A549 (cell line): ENCODE results near the gene TMEM151A. TPM values are rescaled to one million over a fixed set of nuclear protein-coding genes. Genes with fewer than 3 reads are reported as not detected.

ENCODE experiments used
- ATAC-seq, 2 experiments: fragments of 200-7000 bp in 1 of 2; fragments of >200 bp in 1 of 2; cut with Nextera tagmentation in 1 of 2; cut with Tn5 transposase in 1 of 2; 3 replicates each; pipeline versions ENCODE4 v1.8.0 to v1.9.1; 2018 to 2020; ENCODE audit warnings: mild to moderate bottlenecking in 1 of 2, moderate library complexity in 1 of 2
- CTCF ChIA-PET: fragments of 300-600 bp; sonication (Branson Sonifier 250); formaldehyde crosslinking; extraction: SDS; loops from one replicate; lab custom pipeline; 2021; ENCODE audit warnings: antibody characterized with exemption, inconsistent platforms; lab: Yijun Ruan, JAX
- POLR2A ChIA-PET: fragments of 350-600 bp; formaldehyde crosslinking; extraction: SDS; loops from one replicate; lab custom pipeline; 2021; ENCODE audit warnings: antibody characterized with exemption, inconsistent platforms; lab: Yijun Ruan, JAX
- DNase-seq, 2 experiments: peaks; one replicate each; pipeline versions ENCODE4 v3.0.0 to v3.0.0-alpha.2; 2011 to 2016; ENCODE audit warnings: low read depth in 1 of 2, low spot score in 1 of 2
- FAIRE-seq: peaks from 2 replicates; lab custom pipeline; 2011; peaks lifted over from hg19 to GRCh38; lab: Jason Lieb, UNC
- H3K27ac ChIP-seq, 2 experiments: fragments of >200 bp; sonication (Bioruptor Twin); formaldehyde crosslinking; 3 replicates each; pipeline ENCODE4 v1.5.1; 2016 to 2017
- H3K4me1 ChIP-seq: fragments of >200 bp; sonication (Bioruptor Twin); formaldehyde crosslinking; 3 replicates; pipeline ENCODE4 v1.6.1; 2016
- H3K4me2 ChIP-seq: fragments of >200 bp; sonication (Bioruptor Twin); formaldehyde crosslinking; 3 replicates; pipeline ENCODE4 v1.6.1; 2016
- H3K4me3 ChIP-seq: fragments of >200 bp; sonication (Bioruptor Twin); formaldehyde crosslinking; 3 replicates; pipeline ENCODE4 v1.5.1; 2016
- H3K9me3 ChIP-seq: fragments of >200 bp; sonication (Bioruptor Twin); formaldehyde crosslinking; 3 replicates; pipeline ENCODE4 v1.6.1; 2016
- BCL3 ChIP-seq: fragments of >200 bp; sonication (Bioruptor Twin); formaldehyde crosslinking; IDR thresholded peaks from 3 replicates; pipeline ENCODE4 v1.6.1; 2016
- BHLHE40 ChIP-seq: IDR thresholded peaks from 2 replicates; pipeline ENCODE4 v1.6.1; 2012; ENCODE audit warnings: low read depth, low read length, inconsistent platforms
- CBX2 ChIP-seq: fragments of 200-600 bp; sonication (generic); IDR thresholded peaks from 2 replicates; pipeline ENCODE4 v1.6.1; 2016; ENCODE audit warnings: low read depth, mild to moderate bottlenecking, borderline replicate concordance
- CHD2 ChIP-seq: fragments of 150-350 bp; IDR thresholded peaks from 2 replicates; pipeline ENCODE4 v1.6.1; 2014; ENCODE audit warnings: low read length; ENCODE audit not compliant: partially characterized antibody
- EHMT2 ChIP-seq: fragments of 200-600 bp; sonication (generic); IDR thresholded peaks from 2 replicates; pipeline ENCODE4 v1.6.1; 2016; ENCODE audit warnings: antibody characterized with exemption, low read depth, mild to moderate bottlenecking, moderate library complexity
- ELK1 ChIP-seq: fragments of 150-350 bp; IDR thresholded peaks from 2 replicates; pipeline ENCODE4 v1.6.1; 2014; ENCODE audit warnings: low read depth, mild to moderate bottlenecking, low read length
- ESRRA ChIP-seq: fragments of 150-350 bp; IDR thresholded peaks from 2 replicates; pipeline ENCODE4 v1.6.1; 2014; ENCODE audit warnings: mild to moderate bottlenecking, low read length, borderline replicate concordance
- FOXS1 ChIP-seq: fragments of 250-450 bp; sonication (Bioruptor Pico); IDR thresholded peaks from 2 replicates; pipeline ENCODE4 v1.5.0; 2020; ENCODE audit warnings: mild to moderate bottlenecking, moderate library complexity
- HDAC2 ChIP-seq: fragments of 200-600 bp; sonication (generic); IDR thresholded peaks from 2 replicates; pipeline ENCODE4 v1.6.1; 2016
- HMGXB4 ChIP-seq: fragments of 250-450 bp; sonication (Bioruptor Pico); IDR thresholded peaks from 2 replicates; pipeline ENCODE4 v1.5.0; 2021; ENCODE audit warnings: mild to moderate bottlenecking, moderate library complexity, borderline replicate concordance
- HOXA7 ChIP-seq: fragments of 250-450 bp; sonication (Bioruptor Pico); IDR thresholded peaks from 2 replicates; pipeline ENCODE4 v1.5.0; 2020; ENCODE audit warnings: mild to moderate bottlenecking, moderate library complexity
- JUNB ChIP-seq: fragments of >200 bp; sonication (Bioruptor Twin); formaldehyde crosslinking; IDR thresholded peaks from 2 replicates; pipeline ENCODE4 v1.6.1; 2016
- KDM1A ChIP-seq: fragments of 200-600 bp; sonication (generic); IDR thresholded peaks from 2 replicates; pipeline ENCODE4 v1.6.1; 2016; ENCODE audit warnings: low read depth, mild to moderate bottlenecking
- MAFK ChIP-seq: fragments of 450-650 bp; IDR thresholded peaks from 2 replicates; pipeline ENCODE4 v1.6.1; 2014; ENCODE audit not compliant: partially characterized antibody
- MAX ChIP-seq: IDR thresholded peaks from 2 replicates; pipeline ENCODE4 v1.6.1; 2012
- MAZ ChIP-seq: fragments of 150-350 bp; IDR thresholded peaks from 2 replicates; pipeline ENCODE4 v1.6.1; 2014; ENCODE audit warnings: antibody characterized with exemption, low read depth, low read length, borderline replicate concordance
- POLR2A ChIP-seq: IDR thresholded peaks from 2 replicates; pipeline ENCODE4 v1.6.1; 2012; ENCODE audit warnings: mild to moderate bottlenecking, low read length
- POLR2AphosphoS2 ChIP-seq: conservative IDR thresholded peaks from 2 replicates; pipeline ENCODE4 v1.6.1; 2012; ENCODE audit warnings: low read length, improper control_type of control experiment, inconsistent platforms
- RFX5 ChIP-seq: fragments of 450-650 bp; IDR thresholded peaks from 2 replicates; pipeline ENCODE4 v1.7.1; 2014; ENCODE audit warnings: antibody characterized with exemption, mild to moderate bottlenecking, moderate library complexity
- SREBF2 ChIP-seq: fragments of 450-650 bp; IDR thresholded peaks from 2 replicates; pipeline ENCODE4 v1.6.1; 2014; ENCODE audit warnings: mild to moderate bottlenecking, moderate library complexity
- TFCP2L1 ChIP-seq: fragments of 250-450 bp; sonication (Bioruptor Pico); IDR thresholded peaks from 2 replicates; pipeline ENCODE4 v1.5.0; 2021; ENCODE audit warnings: mild to moderate bottlenecking
- TP53 ChIP-seq: fragments of 250-450 bp; sonication (Bioruptor Pico); IDR thresholded peaks from 2 replicates; pipeline ENCODE4 v1.5.0; 2021; ENCODE audit warnings: mild to moderate bottlenecking, moderate library complexity
- WGBS: methylation state at CpG from one replicate; pipeline ENCODE4 v1.1.6; 2017; ENCODE audit errors: missing lambda C conversion rate; 5-methylcytosine and 5-hydroxymethylcytosine counted together
- polyA plus RNA-seq, 4 experiments: library from polyadenylated mRNA; depleted of rRNA in 3 of 4; stranded (reverse); fragments of >200 nt; fragmentation: RNase III in 1 of 4; extraction: RNeasy Plus Mini Kit Qiagen cat#74134 plus additional on column Dnase treatment in 1 of 4; gene quantifications; 2 replicates in 3 of 4; 3 replicates in 1 of 4; pipeline ENCODE4 v1.2.3, GENCODE V29; 2011 to 2017

TMEM151A gene
- polyA plus RNA-seq, 2 of the 4 experiments (the other 2 are of a cell fraction), result 0.44 to 1.8 TPM

- Histone ChIP-seq H3K4me1 (peaks cover 31% of the 10 kb centered on the region), H3K9me3 (no peaks in the 10 kb centered on the region), H3K4me2 (no peak overlapping the region), H3K27ac (peak overlapping the region in 1 of 2 experiments; percentile 97; a peak in 3 of 6 replicates), H3K4me3 (no peak overlapping the region)
- CTCF ChIA-PET, result interaction anchor here (0.7 to 4.2 kb wide), 8 partner anchors 8 to 78 kb away, joined by 3 to 44 read pairs (median 5); partner anchors contain the start of gene YIF1A
- DNase-seq (no peak), FAIRE-seq (no peak), ATAC-seq (no peak)
- TF ChIP-seq JUNB, result no peak
- TF ChIP-seq CHD2, result no peak
- no peak for TF ChIP-seq POLR2A
- TF ChIP-seq TP53 (CRISPR knock-in tag), result no peak
- TF ChIP-seq HDAC2, result no peak
- TF ChIP-seq KDM1A, result no peak
- TF ChIP-seq BCL3, result no peak
- no peak for TF ChIP-seq FOXS1 (CRISPR knock-in tag)
- no peak for TF ChIP-seq HOXA7 (CRISPR knock-in tag)
- TF ChIP-seq MAX, result no peak
- TF ChIP-seq HMGXB4 (CRISPR knock-in tag), result no peak
- TF ChIP-seq ELK1, result no peak
- TF ChIP-seq POLR2AphosphoS2, result no peak
- no peak for TF ChIP-seq MAZ
- POLR2A ChIA-PET, result interaction anchor here (0.8 kb wide), 1 partner anchor 26 kb away, joined by 3 read pairs; no protein-coding TSS in a partner anchor
- WGBS, result 87% methylated on average over 13 of the region's 17 CpGs
Observed at GRCh38 chr11:66338276-66339161, 46.8 kb downstream of the TMEM151A start.

GRCh38 chr11:66339162-66339675 is 47.5 kb downstream of the TMEM151A start:
- ATAC-seq (no peak), FAIRE-seq (no peak), DNase-seq (no peak)
- H3K4me2 ChIP-seq, result no peak overlapping the region
- ChIA-PET POLR2A (no interaction called here), CTCF (interaction anchor here (1.2 to 4.2 kb wide), 6 partner anchors 9 to 117 kb away, joined by 3 to 44 read pairs (median 10); no protein-coding TSS in a partner anchor)
- 95% methylated on average over 3 of the region's 6 CpGs for WGBS
- TF ChIP-seq TFCP2L1 (CRISPR knock-in tag) (no peak), EHMT2 (no peak), MAX (no peak), BHLHE40 (no peak), SREBF2 (no peak), RFX5 (no peak), MAFK (no peak), ESRRA (no peak), CBX2 (no peak)
- no peaks in the 10 kb centered on the region for H3K9me3 ChIP-seq
- no peak overlapping the region for H3K4me3 ChIP-seq
- peaks cover 37% of the 10 kb centered on the region for H3K4me1 ChIP-seq
- no peak overlapping the region for H3K27ac ChIP-seq
